HEK293 (cell line): ENCODE measurements around the gene UPK3A.

Experiments
- CTCF ChIA-PET: fragments of 350-600 bp; formaldehyde crosslinking; extraction: SDS; loops from one replicate; lab custom pipeline; 2021; ENCODE audit warnings: antibody characterized with exemption; lab: Yijun Ruan, JAX
- POLR2A ChIA-PET: fragments of 300-600 bp; formaldehyde crosslinking; extraction: SDS; loops from one replicate; lab custom pipeline; 2020; ENCODE audit warnings: antibody characterized with exemption, inconsistent platforms; lab: Yijun Ruan, JAX
- H3K27ac ChIP-seq: fragments of 200-500 bp; sonication (Bioruptor generic); 2 replicates; pipeline ENCODE4 v1.5.1; 2014; ENCODE audit warnings: low read depth, low read length, control low read depth, inconsistent platforms; ENCODE audit errors: extremely low read depth
- H3K36me3 ChIP-seq, 2 experiments: fragments of 200-500 bp in 1 of 2; sonication (Bioruptor generic) in 1 of 2; 1 replicate in 1 of 2; 2 replicates in 1 of 2; pipeline ENCODE4 v1.5.1; 2014 to 2017; ENCODE audit warnings: inconsistent platforms in 2 of 2, low read length in 2 of 2; ENCODE audit not compliant: control insufficient read depth in 2 of 2, insufficient read depth in 1 of 2
- H3K4me1 ChIP-seq: fragments of 200-500 bp; sonication (Bioruptor generic); 2 replicates; pipeline ENCODE4 v1.5.1; 2014; ENCODE audit warnings: mild to moderate bottlenecking, low read length, inconsistent platforms; ENCODE audit not compliant: control insufficient read depth, insufficient read depth
- H3K4me3 ChIP-seq: 2 replicates; pipeline ENCODE4 v1.5.1; 2011; ENCODE audit warnings: low read depth, mild to moderate bottlenecking, control low read depth, low read length, moderate library complexity
- H3K9me3 ChIP-seq: fragments of 200-500 bp; sonication (Bioruptor generic); 2 replicates; pipeline ENCODE4 v1.5.1; 2014; ENCODE audit warnings: low read depth, low read length, inconsistent platforms; ENCODE audit not compliant: control insufficient read depth, insufficient read depth
- ZBTB1 ChIP-seq: fragments of 450-650 bp; formaldehyde crosslinking; IDR thresholded peaks from 2 replicates; pipeline ENCODE4 v1.5.1; 2016; ENCODE audit warnings: missing biosample characterization, missing genetic modification characterization
- ZIC2 ChIP-seq: fragments of 450-650 bp; formaldehyde crosslinking; IDR thresholded peaks from 2 replicates; pipeline ENCODE4 v1.5.1; 2016; ENCODE audit warnings: missing biosample characterization, missing genetic modification characterization
- ZNF157 ChIP-seq: fragments of 450-650 bp; formaldehyde crosslinking; IDR thresholded peaks from 2 replicates; pipeline ENCODE4 v1.5.1; 2016; ENCODE audit warnings: missing biosample characterization, missing genetic modification characterization
- ZNF2 ChIP-seq: fragments of 450-650 bp; formaldehyde crosslinking; IDR thresholded peaks from 2 replicates; pipeline ENCODE4 v1.5.1; 2016; ENCODE audit warnings: missing biosample characterization, missing genetic modification characterization
- ZNF292 ChIP-seq: fragments of 450-650 bp; formaldehyde crosslinking; IDR thresholded peaks from 2 replicates; pipeline ENCODE4 v1.5.1; 2016; ENCODE audit warnings: low read depth, missing biosample characterization, missing genetic modification characterization, borderline replicate concordance
- ZNF510 ChIP-seq: fragments of 450-650 bp; formaldehyde crosslinking; IDR thresholded peaks from 2 replicates; pipeline ENCODE4 v1.5.1; 2018; ENCODE audit warnings: mild to moderate bottlenecking, missing genetic modification characterization, missing biosample characterization; ENCODE audit not compliant: insufficient replicate concordance
- ZNF626 ChIP-seq: fragments of 450-650 bp; sonication (Bioruptor Pico); formaldehyde crosslinking; IDR thresholded peaks from 2 replicates; pipeline ENCODE4 v1.5.1; 2018; ENCODE audit warnings: missing biosample characterization, missing genetic modification characterization, inconsistent platforms
- ZNF701 ChIP-seq: fragments of 450-650 bp; formaldehyde crosslinking; IDR thresholded peaks from 2 replicates; pipeline ENCODE4 v1.5.1; 2016; ENCODE audit warnings: missing biosample characterization, missing genetic modification characterization
- ZNF792 ChIP-seq: fragments of 450-650 bp; formaldehyde crosslinking; IDR thresholded peaks from 2 replicates; pipeline ENCODE4 v1.5.1; 2016; ENCODE audit warnings: missing biosample characterization, missing genetic modification characterization
- TF ChIP-seq, protein P1 (sequence below): fragments of 450-650 bp; formaldehyde crosslinking; IDR thresholded peaks from 2 replicates; pipeline ENCODE4 v1.5.1; 2016; ENCODE audit warnings: missing biosample characterization, missing genetic modification characterization, borderline replicate concordance
- TF ChIP-seq, protein P2 (sequence below): fragments of 450-650 bp; formaldehyde crosslinking; IDR thresholded peaks from 2 replicates; pipeline ENCODE4 v1.5.1; 2017; ENCODE audit warnings: missing biosample characterization, missing genetic modification characterization
- TF ChIP-seq, protein P3 (sequence below): fragments of 450-650 bp; formaldehyde crosslinking; conservative IDR thresholded peaks from 2 replicates; pipeline ENCODE4 v1.5.1; 2016; ENCODE audit warnings: low read depth, missing biosample characterization, missing genetic modification characterization
- TF ChIP-seq, protein P4 (sequence below): fragments of 450-650 bp; formaldehyde crosslinking; IDR thresholded peaks from 2 replicates; pipeline ENCODE4 v1.5.1; 2016; ENCODE audit warnings: missing biosample characterization, missing genetic modification characterization, low read depth
- TF ChIP-seq, protein P5 (sequence below): fragments of 450-650 bp; formaldehyde crosslinking; IDR thresholded peaks from 2 replicates; pipeline ENCODE4 v1.5.1; 2016; ENCODE audit warnings: missing biosample characterization, missing genetic modification characterization

Gene UPK3A

DNA sequence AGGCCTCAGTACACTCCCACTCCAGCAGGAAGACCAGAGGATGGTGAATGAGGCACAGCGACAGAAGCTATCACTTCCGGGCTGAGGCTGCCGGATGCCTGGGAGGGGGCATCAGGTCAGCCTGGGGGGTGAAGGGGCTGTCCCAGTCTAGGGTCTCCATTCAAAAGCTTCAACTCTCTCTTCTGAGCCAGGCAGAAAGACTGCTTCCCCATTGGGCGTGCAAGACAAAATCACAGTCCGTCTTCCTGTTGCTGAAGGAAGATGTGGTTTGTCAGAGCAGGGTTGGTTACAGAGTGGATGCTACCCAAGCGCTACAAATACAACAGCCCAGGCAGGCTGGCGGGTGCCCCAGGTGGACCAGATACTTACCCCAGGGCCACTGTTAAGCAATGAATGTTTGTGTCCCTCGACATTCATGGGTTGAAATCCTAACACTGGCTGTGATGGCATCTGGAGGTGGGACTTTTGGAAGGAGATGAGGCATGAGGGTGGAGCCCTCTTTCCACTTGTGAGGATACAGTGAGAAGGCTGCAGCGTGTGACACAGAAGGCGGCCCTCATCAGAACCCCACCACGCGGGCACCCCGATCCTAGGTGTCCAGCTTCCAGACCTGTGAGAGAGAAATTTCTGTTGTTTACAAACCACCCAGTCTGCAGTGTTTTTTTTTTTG, 12.0 kb downstream of the UPK3A start:
- no peak overlapping the region for H3K27ac ChIP-seq
- H3K4me1 ChIP-seq = no peaks in the 10 kb centered on the region
- ChIA-PET POLR2A (interaction anchor here (0.6 kb wide), 1 partner anchor 14 kb away, joined by 3 read pairs; no protein-coding TSS in a partner anchor), CTCF (no interaction called here)
- no peak overlapping the region for H3K4me3 ChIP-seq
- H3K36me3 ChIP-seq = no peaks in the 10 kb centered on the region
- TF ChIP-seq ZNF2 (tag by site-specific recombination) (no peak), ZNF292 (tag by site-specific recombination) (no peak), ZIC2 (tag by site-specific recombination) (no peak), ZNF626 (no peak), ZNF701 (no peak), ZNF510 (tag by site-specific recombination) (no peak), ZNF157 (no peak), ZBTB1 (no peak), ZNF792 (tag by site-specific recombination) (no peak)
- TF ChIP-seq, protein P1, sequence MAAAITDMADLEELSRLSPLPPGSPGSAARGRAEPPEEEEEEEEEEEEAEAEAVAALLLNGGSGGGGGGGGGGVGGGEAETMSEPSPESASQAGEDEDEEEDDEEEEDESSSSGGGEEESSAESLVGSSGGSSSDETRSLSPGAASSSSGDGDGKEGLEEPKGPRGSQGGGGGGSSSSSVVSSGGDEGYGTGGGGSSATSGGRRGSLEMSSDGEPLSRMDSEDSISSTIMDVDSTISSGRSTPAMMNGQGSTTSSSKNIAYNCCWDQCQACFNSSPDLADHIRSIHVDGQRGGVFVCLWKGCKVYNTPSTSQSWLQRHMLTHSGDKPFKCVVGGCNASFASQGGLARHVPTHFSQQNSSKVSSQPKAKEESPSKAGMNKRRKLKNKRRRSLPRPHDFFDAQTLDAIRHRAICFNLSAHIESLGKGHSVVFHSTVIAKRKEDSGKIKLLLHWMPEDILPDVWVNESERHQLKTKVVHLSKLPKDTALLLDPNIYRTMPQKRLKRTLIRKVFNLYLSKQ = no peak
- TF ChIP-seq, protein P2, sequence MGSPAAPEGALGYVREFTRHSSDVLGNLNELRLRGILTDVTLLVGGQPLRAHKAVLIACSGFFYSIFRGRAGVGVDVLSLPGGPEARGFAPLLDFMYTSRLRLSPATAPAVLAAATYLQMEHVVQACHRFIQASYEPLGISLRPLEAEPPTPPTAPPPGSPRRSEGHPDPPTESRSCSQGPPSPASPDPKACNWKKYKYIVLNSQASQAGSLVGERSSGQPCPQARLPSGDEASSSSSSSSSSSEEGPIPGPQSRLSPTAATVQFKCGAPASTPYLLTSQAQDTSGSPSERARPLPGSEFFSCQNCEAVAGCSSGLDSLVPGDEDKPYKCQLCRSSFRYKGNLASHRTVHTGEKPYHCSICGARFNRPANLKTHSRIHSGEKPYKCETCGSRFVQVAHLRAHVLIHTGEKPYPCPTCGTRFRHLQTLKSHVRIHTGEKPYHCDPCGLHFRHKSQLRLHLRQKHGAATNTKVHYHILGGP (tag by site-specific recombination) = no peak
- TF ChIP-seq, protein P3, sequence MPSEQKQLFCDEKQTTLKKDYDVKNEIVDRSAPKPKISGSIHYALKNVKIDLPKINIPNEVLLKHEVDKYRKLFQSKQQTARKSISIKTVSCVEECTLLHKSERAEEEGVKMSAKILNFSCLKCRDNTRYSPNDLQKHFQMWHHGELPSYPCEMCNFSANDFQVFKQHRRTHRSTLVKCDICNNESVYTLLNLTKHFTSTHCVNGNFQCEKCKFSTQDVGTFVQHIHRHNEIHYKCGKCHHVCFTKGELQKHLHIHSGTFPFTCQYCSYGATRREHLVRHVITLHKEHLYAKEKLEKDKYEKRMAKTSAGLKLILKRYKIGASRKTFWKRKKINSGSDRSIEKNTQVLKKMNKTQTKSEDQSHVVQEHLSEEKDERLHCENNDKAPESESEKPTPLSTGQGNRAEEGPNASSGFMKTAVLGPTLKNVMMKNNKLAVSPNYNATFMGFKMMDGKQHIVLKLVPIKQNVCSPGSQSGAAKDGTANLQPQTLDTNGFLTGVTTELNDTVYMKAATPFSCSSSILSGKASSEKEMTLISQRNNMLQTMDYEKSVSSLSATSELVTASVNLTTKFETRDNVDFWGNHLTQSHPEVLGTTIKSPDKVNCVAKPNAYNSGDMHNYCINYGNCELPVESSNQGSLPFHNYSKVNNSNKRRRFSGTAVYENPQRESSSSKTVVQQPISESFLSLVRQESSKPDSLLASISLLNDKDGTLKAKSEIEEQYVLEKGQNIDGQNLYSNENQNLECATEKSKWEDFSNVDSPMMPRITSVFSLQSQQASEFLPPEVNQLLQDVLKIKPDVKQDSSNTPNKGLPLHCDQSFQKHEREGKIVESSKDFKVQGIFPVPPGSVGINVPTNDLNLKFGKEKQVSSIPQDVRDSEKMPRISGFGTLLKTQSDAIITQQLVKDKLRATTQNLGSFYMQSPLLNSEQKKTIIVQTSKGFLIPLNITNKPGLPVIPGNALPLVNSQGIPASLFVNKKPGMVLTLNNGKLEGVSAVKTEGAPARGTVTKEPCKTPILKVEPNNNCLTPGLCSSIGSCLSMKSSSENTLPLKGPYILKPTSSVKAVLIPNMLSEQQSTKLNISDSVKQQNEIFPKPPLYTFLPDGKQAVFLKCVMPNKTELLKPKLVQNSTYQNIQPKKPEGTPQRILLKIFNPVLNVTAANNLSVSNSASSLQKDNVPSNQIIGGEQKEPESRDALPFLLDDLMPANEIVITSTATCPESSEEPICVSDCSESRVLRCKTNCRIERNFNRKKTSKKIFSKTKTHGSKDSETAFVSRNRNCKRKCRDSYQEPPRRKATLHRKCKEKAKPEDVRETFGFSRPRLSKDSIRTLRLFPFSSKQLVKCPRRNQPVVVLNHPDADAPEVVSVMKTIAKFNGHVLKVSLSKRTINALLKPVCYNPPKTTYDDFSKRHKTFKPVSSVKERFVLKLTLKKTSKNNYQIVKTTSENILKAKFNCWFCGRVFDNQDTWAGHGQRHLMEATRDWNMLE (tag by site-specific recombination) = no peak
- TF ChIP-seq, protein P4, sequence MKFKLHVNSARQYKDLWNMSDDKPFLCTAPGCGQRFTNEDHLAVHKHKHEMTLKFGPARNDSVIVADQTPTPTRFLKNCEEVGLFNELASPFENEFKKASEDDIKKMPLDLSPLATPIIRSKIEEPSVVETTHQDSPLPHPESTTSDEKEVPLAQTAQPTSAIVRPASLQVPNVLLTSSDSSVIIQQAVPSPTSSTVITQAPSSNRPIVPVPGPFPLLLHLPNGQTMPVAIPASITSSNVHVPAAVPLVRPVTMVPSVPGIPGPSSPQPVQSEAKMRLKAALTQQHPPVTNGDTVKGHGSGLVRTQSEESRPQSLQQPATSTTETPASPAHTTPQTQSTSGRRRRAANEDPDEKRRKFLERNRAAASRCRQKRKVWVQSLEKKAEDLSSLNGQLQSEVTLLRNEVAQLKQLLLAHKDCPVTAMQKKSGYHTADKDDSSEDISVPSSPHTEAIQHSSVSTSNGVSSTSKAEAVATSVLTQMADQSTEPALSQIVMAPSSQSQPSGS (tag by site-specific recombination) = no peak
- TF ChIP-seq, protein P5, sequence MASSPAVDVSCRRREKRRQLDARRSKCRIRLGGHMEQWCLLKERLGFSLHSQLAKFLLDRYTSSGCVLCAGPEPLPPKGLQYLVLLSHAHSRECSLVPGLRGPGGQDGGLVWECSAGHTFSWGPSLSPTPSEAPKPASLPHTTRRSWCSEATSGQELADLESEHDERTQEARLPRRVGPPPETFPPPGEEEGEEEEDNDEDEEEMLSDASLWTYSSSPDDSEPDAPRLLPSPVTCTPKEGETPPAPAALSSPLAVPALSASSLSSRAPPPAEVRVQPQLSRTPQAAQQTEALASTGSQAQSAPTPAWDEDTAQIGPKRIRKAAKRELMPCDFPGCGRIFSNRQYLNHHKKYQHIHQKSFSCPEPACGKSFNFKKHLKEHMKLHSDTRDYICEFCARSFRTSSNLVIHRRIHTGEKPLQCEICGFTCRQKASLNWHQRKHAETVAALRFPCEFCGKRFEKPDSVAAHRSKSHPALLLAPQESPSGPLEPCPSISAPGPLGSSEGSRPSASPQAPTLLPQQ (tag by site-specific recombination) = no peak
- no peaks in the 10 kb centered on the region for H3K9me3 ChIP-seq
